Prostate gland (tissue), 2 donors: ENCODE results near the gene NSUN6.

Experiments
- CTCF ChIP-seq, 4 experiments: fragments of 200-600 bp in 2 of 4; fragments of 450-650 bp in 2 of 4; sonication (generic) in 2 of 4; IDR thresholded peaks; 1 replicate in 3 of 4; 2 replicates in 1 of 4; pipeline ENCODE4 v1.5.1; 2016 to 2019; ENCODE audit warnings: antibody characterized with exemption in 4 of 4, mild to moderate bottlenecking in 2 of 4, moderate library complexity in 2 of 4
- POLR2A ChIP-seq: fragments of 450-650 bp; IDR thresholded peaks from one replicate; pipeline ENCODE4 v1.6.1; 2016; ENCODE audit warnings: antibody characterized with exemption, mild to moderate bottlenecking
- POLR2AphosphoS5 ChIP-seq: sonication (generic); formaldehyde crosslinking; IDR thresholded peaks from one replicate; pipeline ENCODE4 v1.6.1; 2017; ENCODE audit warnings: antibody characterized with exemption

GRCh38 chr10:18651324-18652007 is at the start of gene NSUN6:
- peak in 1 of 4 experiments; percentile 33 for TF ChIP-seq CTCF (IDR thresholded peaks at IDR 0.05)
- TF ChIP-seq POLR2A = peak; percentile 79
- TF ChIP-seq POLR2AphosphoS5 = peak; percentile 94
